SK-N-SH (cell line): ENCODE measurements around the gene PODN. TPM values are rescaled to one million over a fixed set of nuclear protein-coding genes. Genes with fewer than 3 reads are reported as not detected.

Source experiments
- CTCF ChIA-PET: fragments of 300-600, 350-600 bp; formaldehyde crosslinking; extraction: SDS; loops from one replicate; lab custom pipeline; 2021; lab: Yijun Ruan, JAX
- POLR2A ChIA-PET: fragments of 350-600 bp; sonication (Branson Sonifier 250); formaldehyde crosslinking; extraction: SDS; loops from one replicate; lab custom pipeline; 2020; ENCODE audit warnings: antibody characterized with exemption, inconsistent platforms; lab: Yijun Ruan, JAX
- DNase-seq: peaks from one replicate; pipeline ENCODE4 v3.0.0; 2012
- H2AFZ ChIP-seq: fragments of 200-600 bp; sonication (generic); 2 replicates; pipeline ENCODE4 v1.8.1; 2016; ENCODE audit warnings: antibody characterized with exemption, mild to moderate bottlenecking, low read depth
- H3F3A ChIP-seq: fragments of 200-600 bp; sonication (generic); replicated peaks from 2 replicates; pipeline ENCODE3; 2016; ENCODE audit warnings: antibody characterized with exemption, mild to moderate bottlenecking; ENCODE audit not compliant: insufficient read depth
- H3K27ac ChIP-seq, 2 experiments: fragments of 200-500 bp in 1 of 2; fragments of 200-600 bp in 1 of 2; sonication (Bioruptor generic) in 1 of 2; sonication (generic), shearing (Covaris generic) in 1 of 2; 2 replicates each; pipeline versions ENCODE4 v1.5.1 to v1.6.1; 2014 to 2016; ENCODE audit warnings: low read depth in 2 of 2, inconsistent platforms in 1 of 2, low read length in 1 of 2, mild to moderate bottlenecking in 1 of 2, mixed read lengths in 1 of 2
- H3K27me3 ChIP-seq: fragments of 200-600 bp; sonication (generic), shearing (Covaris generic); 2 replicates; pipeline ENCODE4 v1.6.1; 2016; ENCODE audit warnings: mixed run types; ENCODE audit not compliant: insufficient read depth
- H3K36me3 ChIP-seq, 2 experiments: fragments of 200-500 bp in 1 of 2; fragments of 200-600 bp in 1 of 2; sonication (Bioruptor generic) in 1 of 2; sonication (generic) in 1 of 2; replicated peaks in 1 of 2; 2 replicates each; pipeline versions ENCODE3 to v1.5.1; 2014 to 2016; ENCODE audit warnings: low read length in 1 of 2, mild to moderate bottlenecking in 1 of 2; ENCODE audit not compliant: insufficient read depth in 2 of 2, control insufficient read depth in 1 of 2
- H3K4me1 ChIP-seq, 2 experiments: fragments of 200-500 bp in 1 of 2; fragments of 200-600 bp in 1 of 2; sonication (Bioruptor generic) in 1 of 2; sonication (generic), shearing (Covaris generic) in 1 of 2; 2 replicates each; pipeline versions ENCODE4 v1.5.1 to v1.6.1; 2014 to 2016; ENCODE audit warnings: low read depth in 1 of 2, low read length in 1 of 2, mixed run types in 1 of 2; ENCODE audit not compliant: insufficient read depth in 2 of 2, control insufficient read depth in 1 of 2
- H3K4me2 ChIP-seq: fragments of 200-600 bp; sonication (generic), shearing (Covaris generic); 2 replicates; pipeline ENCODE4 v1.6.1; 2017; ENCODE audit warnings: mixed run types
- H3K4me3 ChIP-seq, 2 experiments: fragments of 200-500 bp in 1 of 2; fragments of 200-600 bp in 1 of 2; sonication (Bioruptor generic) in 1 of 2; sonication (generic), shearing (Covaris generic) in 1 of 2; 2 replicates each; pipeline versions ENCODE4 v1.5.1 to v1.8.1; 2014 to 2016; ENCODE audit warnings: low read depth in 2 of 2, inconsistent platforms in 1 of 2, low read length in 1 of 2, mild to moderate bottlenecking in 1 of 2, mixed read lengths in 1 of 2, moderate library complexity in 1 of 2
- H3K79me2 ChIP-seq: fragments of 200-600 bp; sonication (generic); 2 replicates; pipeline ENCODE4 v1.8.1; 2017; ENCODE audit warnings: mild to moderate bottlenecking; ENCODE audit not compliant: insufficient read depth
- H3K9ac ChIP-seq: fragments of 200-600 bp; sonication (generic); 2 replicates; pipeline ENCODE4 v1.6.1; 2017; ENCODE audit warnings: mixed run types
- H3K9me2 ChIP-seq: fragments of 200-600 bp; sonication (generic); 2 replicates; pipeline ENCODE4 v1.6.1; 2017; ENCODE audit warnings: mixed run types
- H3K9me3 ChIP-seq: fragments of 200-600 bp; sonication (generic); 2 replicates; pipeline ENCODE4 v1.6.1; 2017; ENCODE audit warnings: mixed run types, mild to moderate bottlenecking, moderate library complexity
- H4K20me1 ChIP-seq: fragments of 200-600 bp; sonication (generic); 2 replicates; pipeline ENCODE4 v1.6.1; 2017; ENCODE audit warnings: mild to moderate bottlenecking, mixed run types; ENCODE audit not compliant: insufficient read depth
- CHD2 ChIP-seq: fragments of 150-350 bp; IDR thresholded peaks from 2 replicates; pipeline ENCODE4 v1.6.1; 2018; ENCODE audit warnings: low read length; ENCODE audit not compliant: partially characterized antibody
- EP300 ChIP-seq, 2 experiments: IDR thresholded peaks; 2 replicates each; pipeline versions ENCODE4 v1.4.0 to v1.6.1; 2012; ENCODE audit warnings: borderline replicate concordance in 1 of 2, low read depth in 1 of 2, low read length in 1 of 2
- EZH2phosphoT487 ChIP-seq: fragments of 200-600 bp; sonication (generic); IDR thresholded peaks from 2 replicates; pipeline ENCODE4 v1.6.1; 2017; ENCODE audit warnings: low read depth, mixed run types, mild to moderate bottlenecking, antibody characterized with exemption, moderate library complexity, borderline replicate concordance
- FOXJ3 ChIP-seq: sonication (generic); formaldehyde crosslinking; IDR thresholded peaks from 2 replicates; pipeline ENCODE4 v1.5.1; 2020; ENCODE audit warnings: mild to moderate bottlenecking, missing genetic modification reagents
- GATA2 ChIP-seq: sonication (generic); formaldehyde crosslinking; IDR thresholded peaks from 2 replicates; pipeline ENCODE4 v1.5.0; 2020; ENCODE audit warnings: mild to moderate bottlenecking, missing genetic modification reagents
- JUND ChIP-seq: IDR thresholded peaks from 2 replicates; pipeline ENCODE4 v1.4.0; 2012
- MEF2A ChIP-seq: IDR thresholded peaks from 2 replicates; pipeline ENCODE4 v1.4.0; 2012; ENCODE audit warnings: low read depth, borderline replicate concordance
- NFIC ChIP-seq: IDR thresholded peaks from 2 replicates; pipeline ENCODE4 v1.4.0; 2012; ENCODE audit warnings: borderline replicate concordance
- NRF1 ChIP-seq: IDR thresholded peaks from 2 replicates; pipeline ENCODE4 v1.6.1; 2012; ENCODE audit warnings: low read depth, mild to moderate bottlenecking, low read length
- POLR2AphosphoS5 ChIP-seq: IDR thresholded peaks from 2 replicates; pipeline ENCODE4 v1.6.1; 2012; ENCODE audit warnings: low read depth, low read length
- RXRA ChIP-seq: IDR thresholded peaks from 2 replicates; pipeline ENCODE4 v1.4.0; 2012; ENCODE audit warnings: low read depth, mild to moderate bottlenecking, borderline replicate concordance
- TAF1 ChIP-seq: IDR thresholded peaks from 2 replicates; pipeline ENCODE4 v1.6.1; 2012; ENCODE audit warnings: low read depth, mild to moderate bottlenecking, low read length, moderate library complexity, borderline replicate concordance
- TCF12 ChIP-seq: IDR thresholded peaks from 2 replicates; pipeline ENCODE4 v1.4.0; 2012
- WGBS: methylation state at CpG from one replicate; pipeline ENCODE4 v1.1.6; 2017; ENCODE audit warnings: low lambda C conversion rate; 5-methylcytosine and 5-hydroxymethylcytosine counted together
- polyA plus RNA-seq, 3 experiments: library from polyadenylated mRNA; depleted of rRNA; stranded (reverse); fragments of >200 nt; gene quantifications; 2 replicates each; pipeline ENCODE4 v1.2.3, GENCODE V29; 2012
- TF ChIP-seq, protein P1 (sequence below): fragments of 150-350 bp; IDR thresholded peaks from 2 replicates; pipeline ENCODE4 v1.6.1; 2017; ENCODE audit warnings: antibody characterized with exemption, low read length, low read depth, borderline replicate concordance
- TF ChIP-seq, protein P2 (sequence below): fragments of 200-600 bp; sonication (generic); IDR thresholded peaks from 2 replicates; pipeline ENCODE4 v1.6.1; 2017; ENCODE audit warnings: antibody characterized with exemption, mild to moderate bottlenecking, moderate library complexity

PODN gene
- polyA plus RNA-seq, 1 of the 3 experiments (the other 2 are of a cell fraction), result 2.0 TPM

GRCh38 chr1:53091841-53092645 lies 30.0 kb downstream of the PODN start:
- H3K9ac ChIP-seq, result no peak overlapping the region
- H3K4me1 ChIP-seq, result peaks cover 3 to 10% of the 10 kb centered on the region in 2 experiments; a peak in 1 of 4 replicates
- ChIA-PET CTCF (interaction anchor here (1.0 to 1.3 kb wide), 3 partner anchors 10 to 90 kb away, joined by 3 to 5 read pairs (median 4); no protein-coding TSS in a partner anchor), POLR2A (no interaction called here)
- H3K36me3 ChIP-seq, result no peaks in the 10 kb centered on the region
- no peak overlapping the region for H3K4me2 ChIP-seq
- H3K27me3 ChIP-seq, result no peaks in the 10 kb centered on the region
- H3K9me2 ChIP-seq, result no peaks in the 10 kb centered on the region
- TF ChIP-seq JUND, result no peak
- no peak for TF ChIP-seq NRF1
- no peak for TF ChIP-seq CHD2
- TF ChIP-seq GATA2 (CRISPR knock-in tag), result no peak
- no peak for TF ChIP-seq RXRA
- no peak for TF ChIP-seq TAF1
- TF ChIP-seq, protein P1, sequence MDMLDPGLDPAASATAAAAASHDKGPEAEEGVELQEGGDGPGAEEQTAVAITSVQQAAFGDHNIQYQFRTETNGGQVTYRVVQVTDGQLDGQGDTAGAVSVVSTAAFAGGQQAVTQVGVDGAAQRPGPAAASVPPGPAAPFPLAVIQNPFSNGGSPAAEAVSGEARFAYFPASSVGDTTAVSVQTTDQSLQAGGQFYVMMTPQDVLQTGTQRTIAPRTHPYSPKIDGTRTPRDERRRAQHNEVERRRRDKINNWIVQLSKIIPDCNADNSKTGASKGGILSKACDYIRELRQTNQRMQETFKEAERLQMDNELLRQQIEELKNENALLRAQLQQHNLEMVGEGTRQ, result no peak
- TF ChIP-seq EZH2phosphoT487, result no peak
- TF ChIP-seq TCF12, result no peak
- no peak for TF ChIP-seq FOXJ3 (CRISPR knock-in tag)
- no peak for TF ChIP-seq NFIC
- TF ChIP-seq EP300 (IDR thresholded peaks at IDR 0.05; ENCODE audit: borderline replicate concordance in 1 of 2, low read depth in 1 of 2, low read length in 1 of 2), result no peak
- no peak for TF ChIP-seq POLR2AphosphoS5
- TF ChIP-seq, protein P2, sequence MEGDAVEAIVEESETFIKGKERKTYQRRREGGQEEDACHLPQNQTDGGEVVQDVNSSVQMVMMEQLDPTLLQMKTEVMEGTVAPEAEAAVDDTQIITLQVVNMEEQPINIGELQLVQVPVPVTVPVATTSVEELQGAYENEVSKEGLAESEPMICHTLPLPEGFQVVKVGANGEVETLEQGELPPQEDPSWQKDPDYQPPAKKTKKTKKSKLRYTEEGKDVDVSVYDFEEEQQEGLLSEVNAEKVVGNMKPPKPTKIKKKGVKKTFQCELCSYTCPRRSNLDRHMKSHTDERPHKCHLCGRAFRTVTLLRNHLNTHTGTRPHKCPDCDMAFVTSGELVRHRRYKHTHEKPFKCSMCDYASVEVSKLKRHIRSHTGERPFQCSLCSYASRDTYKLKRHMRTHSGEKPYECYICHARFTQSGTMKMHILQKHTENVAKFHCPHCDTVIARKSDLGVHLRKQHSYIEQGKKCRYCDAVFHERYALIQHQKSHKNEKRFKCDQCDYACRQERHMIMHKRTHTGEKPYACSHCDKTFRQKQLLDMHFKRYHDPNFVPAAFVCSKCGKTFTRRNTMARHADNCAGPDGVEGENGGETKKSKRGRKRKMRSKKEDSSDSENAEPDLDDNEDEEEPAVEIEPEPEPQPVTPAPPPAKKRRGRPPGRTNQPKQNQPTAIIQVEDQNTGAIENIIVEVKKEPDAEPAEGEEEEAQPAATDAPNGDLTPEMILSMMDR, result no peak
- TF ChIP-seq MEF2A, result no peak
- H3K79me2 ChIP-seq, result no peaks in the 10 kb centered on the region
- H3K27ac ChIP-seq, result no peak overlapping the region
- H3K4me3 ChIP-seq, result no peak overlapping the region
- H3K9me3 ChIP-seq, result no peaks in the 10 kb centered on the region
- no peak for DNase-seq
- no peak overlapping the region for H2AFZ ChIP-seq
- H4K20me1 ChIP-seq, result no peaks in the 10 kb centered on the region
- H3F3A ChIP-seq, result no peaks in the 10 kb centered on the region
- 84% methylated on average over 11 of the region's 26 CpGs for WGBS
